ENCODE results near the gene NOC4L. TPM values are rescaled to one million over a fixed set of nuclear protein-coding genes. Genes with fewer than 3 reads are reported as not detected.
"Not testable (repeated sequence)": the region's sequence is repeated elsewhere in the genome, so short reads cannot be mapped to it uniquely, and the experiment has no call there.

The NOC4L gene
- total RNA-seq, 1 donor: 3.3 TPM

DNA sequence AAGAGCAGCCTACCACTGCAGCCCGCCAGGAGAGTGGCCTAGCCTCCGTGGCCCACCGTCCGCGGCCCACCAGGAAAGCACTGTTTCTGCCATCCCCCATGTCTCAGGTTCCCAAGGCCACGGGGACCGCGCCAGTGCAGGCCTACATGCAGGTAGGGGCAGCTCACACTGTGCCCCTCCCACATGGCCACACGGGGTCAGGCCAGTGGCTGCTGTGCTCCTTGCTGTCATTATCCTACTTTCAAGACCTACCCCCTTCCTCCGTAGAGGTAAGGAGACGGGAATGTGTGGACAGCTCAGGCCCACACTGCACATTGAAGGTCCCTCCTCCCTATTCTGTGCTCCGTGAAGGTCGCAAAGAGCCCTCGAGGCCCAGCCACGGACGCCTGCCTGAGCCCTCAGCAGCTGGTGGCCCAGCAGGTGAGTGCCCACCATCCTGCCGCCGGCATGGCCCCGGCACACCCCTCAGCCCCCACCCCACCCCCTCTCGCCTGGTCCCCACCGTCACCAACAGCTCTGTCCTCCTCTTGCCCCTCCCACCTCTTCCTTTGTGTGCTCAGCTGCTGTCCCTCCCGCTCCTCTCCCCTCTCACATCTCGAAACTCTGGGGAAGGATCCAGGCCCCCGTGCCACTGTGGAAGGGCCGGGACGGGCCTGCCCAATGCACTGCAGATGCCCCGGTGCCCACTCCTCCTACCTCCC, 10.2 kb upstream of the NOC4L start:
- Histone ChIP-seq H3K4me1 (ENCODE audit: insufficient read depth, low read length) (no peaks in the 10 kb centered on the region), H3K9me3 (ENCODE audit: low read depth, low read length) (no peaks in the 10 kb centered on the region), H3K4me3 (ENCODE audit: low read length) (no peak overlapping the region), H3K27me3 (ENCODE audit: insufficient read depth, low read length) (no peaks in the 10 kb centered on the region)

DNA sequence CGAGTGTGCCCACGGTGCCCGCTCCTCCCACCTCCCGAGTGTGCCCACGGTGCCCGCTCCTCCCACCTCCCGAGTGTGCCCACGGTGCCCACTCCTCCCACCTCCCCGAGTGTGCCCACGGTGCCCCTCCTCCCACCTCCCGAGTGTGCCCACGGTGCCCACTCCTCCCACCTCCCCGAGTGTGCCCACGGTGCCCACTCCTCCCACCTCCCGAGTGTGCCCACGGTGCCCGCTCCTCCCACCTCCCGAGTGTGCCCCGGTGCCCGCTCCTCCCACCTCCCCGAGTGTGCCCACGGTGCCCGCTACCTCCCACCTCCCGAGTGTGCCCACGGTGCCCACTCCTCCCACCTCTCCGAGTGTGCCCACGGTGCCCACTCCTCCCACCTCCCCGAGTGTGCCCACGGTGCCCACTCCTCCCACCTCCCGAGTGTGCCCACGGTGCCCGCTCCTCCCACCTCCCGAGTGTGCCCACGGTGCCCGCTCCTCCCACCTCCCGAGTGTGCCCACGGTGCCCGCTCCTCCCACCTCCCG, 9.5 kb upstream of the NOC4L start:
- H3K4me3 ChIP-seq (ENCODE audit: low read length); H3K9me3 ChIP-seq (ENCODE audit: low read depth, low read length); H3K27me3 ChIP-seq (ENCODE audit: insufficient read depth, low read length); H3K4me1 ChIP-seq (ENCODE audit: insufficient read depth, low read length): not testable (repeated sequence)

DNA sequence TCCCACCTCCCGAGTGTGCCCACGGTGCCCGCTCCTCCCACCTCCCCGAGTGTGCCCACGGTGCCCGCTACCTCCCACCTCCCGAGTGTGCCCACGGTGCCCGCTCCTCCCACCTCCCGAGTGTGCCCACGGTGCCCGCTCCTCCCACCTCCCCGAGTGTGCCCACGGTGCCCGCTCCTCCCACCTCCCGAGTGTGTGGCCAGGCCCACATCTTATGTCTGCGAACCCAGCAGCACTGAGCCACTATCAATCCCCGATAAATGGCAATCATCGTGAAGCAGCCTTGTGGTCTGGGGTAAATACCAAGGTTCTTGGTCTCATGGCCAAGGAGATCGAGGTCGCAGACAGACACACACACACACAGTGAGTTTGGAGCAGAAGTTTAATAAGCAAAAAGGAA, 8.0 kb upstream of the NOC4L start:
- not testable (repeated sequence) for H3K27me3 ChIP-seq (ENCODE audit: insufficient read depth, low read length); H3K4me1 ChIP-seq (ENCODE audit: insufficient read depth, low read length); H3K9me3 ChIP-seq (ENCODE audit: low read depth, low read length); H3K4me3 ChIP-seq (ENCODE audit: low read length)

DNA sequence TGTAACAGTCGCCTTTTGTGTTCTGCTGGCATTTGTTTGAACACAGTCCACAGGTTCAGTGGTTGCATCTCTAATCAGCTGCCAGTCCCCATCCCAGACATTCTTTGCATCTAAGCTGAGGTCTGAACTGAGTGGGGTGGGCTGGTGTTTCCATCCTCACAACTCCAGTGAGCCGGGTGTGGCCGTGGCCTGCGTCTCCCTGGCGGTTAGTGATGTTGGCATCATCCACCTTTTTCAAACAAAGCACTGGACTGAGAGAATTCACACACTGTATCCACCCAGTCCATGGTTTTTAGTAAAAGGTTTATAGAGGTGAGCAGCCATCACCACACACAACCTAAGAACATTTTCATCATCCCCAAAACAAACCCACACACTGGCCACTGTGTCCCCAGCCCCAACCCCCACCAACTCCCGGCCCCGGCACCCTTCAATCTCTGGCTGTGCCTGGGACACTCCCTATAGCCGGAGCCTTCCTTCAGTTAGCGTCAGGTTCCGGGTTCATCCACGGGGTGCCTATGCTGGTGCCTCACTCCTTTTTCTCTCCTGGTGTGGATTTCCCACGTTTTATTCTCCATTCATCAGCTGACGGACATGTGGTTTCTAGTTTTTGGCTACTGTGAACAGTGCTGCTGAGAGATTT, 6.7 kb upstream of the NOC4L start:
- Histone ChIP-seq H3K4me3 (ENCODE audit: low read length) (no peak overlapping the region), H3K27me3 (ENCODE audit: insufficient read depth, low read length) (no peaks in the 10 kb centered on the region), H3K4me1 (ENCODE audit: insufficient read depth, low read length) (peaks cover 4% of the 10 kb centered on the region), H3K9me3 (ENCODE audit: low read depth, low read length) (no peaks in the 10 kb centered on the region)

DNA sequence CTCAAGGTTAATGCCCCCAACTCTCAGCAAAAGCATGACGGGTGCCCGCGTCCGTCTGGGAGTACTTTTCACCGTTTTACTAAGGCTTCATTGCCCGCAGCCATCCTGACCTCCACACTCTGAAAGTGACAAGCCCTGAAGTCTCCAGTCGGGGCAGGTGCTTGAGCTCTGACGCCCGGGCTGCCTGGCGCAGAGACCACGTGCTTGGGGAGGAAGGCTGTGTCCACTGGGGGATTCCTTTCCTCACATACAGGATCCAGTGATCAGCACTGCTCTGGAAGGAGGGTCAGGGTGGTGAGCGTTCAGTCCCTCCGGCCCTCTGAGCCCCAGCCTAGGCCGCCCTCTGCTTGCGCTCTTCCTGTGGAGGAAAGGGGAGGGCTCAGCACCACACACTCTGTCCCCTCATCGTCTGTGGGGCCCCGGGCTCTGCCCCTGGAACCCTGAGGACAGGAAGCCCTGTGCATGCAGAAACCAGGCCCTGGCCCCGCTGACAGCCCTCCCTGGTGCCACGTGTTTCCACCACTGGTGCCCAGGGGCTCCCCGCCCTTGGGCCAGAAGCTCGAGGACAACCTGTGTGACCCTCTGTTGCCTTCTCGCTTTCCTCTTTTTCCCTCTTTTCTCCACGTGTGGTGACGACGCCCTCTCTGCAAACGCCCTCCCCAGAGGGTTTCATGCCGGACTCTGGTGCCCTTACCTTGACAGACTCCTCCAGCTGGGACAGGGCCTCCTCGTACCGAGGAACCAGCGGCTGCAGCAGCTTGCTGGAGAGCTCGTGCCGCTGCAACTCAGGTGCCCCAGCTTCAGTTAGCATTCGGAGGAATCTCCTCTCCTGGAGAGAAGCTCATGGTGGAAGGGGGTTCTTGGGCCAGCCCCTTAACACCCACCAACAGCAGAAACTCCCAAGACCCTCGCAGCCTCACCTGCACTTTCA, 5.1 kb upstream of the NOC4L start:
- H3K9me3 ChIP-seq (ENCODE audit: low read depth, low read length): no peaks in the 10 kb centered on the region
- no peak overlapping the region for H3K4me3 ChIP-seq (ENCODE audit: low read length)
- no peaks in the 10 kb centered on the region for H3K27me3 ChIP-seq (ENCODE audit: insufficient read depth, low read length)
- H3K4me1 ChIP-seq (ENCODE audit: insufficient read depth, low read length): peaks cover 14% of the 10 kb centered on the region

DNA sequence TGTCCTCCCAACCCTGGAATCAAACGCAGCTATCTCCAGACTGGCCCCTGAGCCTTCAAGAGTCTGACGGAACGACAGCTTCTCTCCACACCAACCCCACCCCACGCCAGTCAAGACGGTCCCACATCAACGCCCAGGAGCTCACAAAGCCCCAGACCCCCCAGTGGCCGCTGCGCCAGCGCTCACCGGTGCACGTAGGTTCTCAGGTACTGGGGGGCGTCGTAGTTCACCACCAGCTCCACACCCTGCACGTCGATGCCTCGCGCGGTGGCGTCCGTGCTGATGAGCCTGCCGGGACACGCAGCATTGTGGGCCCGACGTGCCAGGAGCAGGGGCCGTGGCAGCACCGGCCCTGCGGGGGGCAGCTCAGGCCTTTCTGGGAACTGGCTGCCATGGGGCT, 4.3 kb upstream of the NOC4L start:
- Histone ChIP-seq H3K9me3 (ENCODE audit: low read depth, low read length) (no peaks in the 10 kb centered on the region), H3K4me3 (ENCODE audit: low read length) (no peak overlapping the region), H3K27me3 (ENCODE audit: insufficient read depth, low read length) (no peaks in the 10 kb centered on the region), H3K4me1 (ENCODE audit: insufficient read depth, low read length) (peaks cover 17% of the 10 kb centered on the region)

DNA sequence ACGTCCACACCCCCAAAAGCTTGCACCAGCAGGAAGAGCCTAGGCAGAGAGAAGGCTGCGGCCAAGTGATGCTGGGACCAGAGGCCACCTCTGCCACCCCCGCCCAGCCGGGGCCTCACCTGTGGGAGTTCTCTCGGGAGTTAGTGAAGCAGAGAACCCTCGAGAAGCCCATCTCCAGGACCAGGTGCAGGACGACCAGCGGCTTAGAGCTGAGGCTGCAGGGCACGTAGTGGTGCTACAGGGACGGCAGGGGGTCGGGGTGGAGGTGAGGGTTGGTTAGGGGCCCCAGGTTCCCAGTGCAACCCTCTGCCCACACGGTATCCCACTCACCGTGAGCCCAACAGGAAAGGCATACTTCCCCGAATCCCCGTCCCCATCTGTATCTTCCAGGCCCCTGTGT, 3.8 kb upstream of the NOC4L start:
- peaks cover 23% of the 10 kb centered on the region for H3K4me1 ChIP-seq (ENCODE audit: insufficient read depth, low read length)
- H3K4me3 ChIP-seq (ENCODE audit: low read length): no peak overlapping the region

DNA sequence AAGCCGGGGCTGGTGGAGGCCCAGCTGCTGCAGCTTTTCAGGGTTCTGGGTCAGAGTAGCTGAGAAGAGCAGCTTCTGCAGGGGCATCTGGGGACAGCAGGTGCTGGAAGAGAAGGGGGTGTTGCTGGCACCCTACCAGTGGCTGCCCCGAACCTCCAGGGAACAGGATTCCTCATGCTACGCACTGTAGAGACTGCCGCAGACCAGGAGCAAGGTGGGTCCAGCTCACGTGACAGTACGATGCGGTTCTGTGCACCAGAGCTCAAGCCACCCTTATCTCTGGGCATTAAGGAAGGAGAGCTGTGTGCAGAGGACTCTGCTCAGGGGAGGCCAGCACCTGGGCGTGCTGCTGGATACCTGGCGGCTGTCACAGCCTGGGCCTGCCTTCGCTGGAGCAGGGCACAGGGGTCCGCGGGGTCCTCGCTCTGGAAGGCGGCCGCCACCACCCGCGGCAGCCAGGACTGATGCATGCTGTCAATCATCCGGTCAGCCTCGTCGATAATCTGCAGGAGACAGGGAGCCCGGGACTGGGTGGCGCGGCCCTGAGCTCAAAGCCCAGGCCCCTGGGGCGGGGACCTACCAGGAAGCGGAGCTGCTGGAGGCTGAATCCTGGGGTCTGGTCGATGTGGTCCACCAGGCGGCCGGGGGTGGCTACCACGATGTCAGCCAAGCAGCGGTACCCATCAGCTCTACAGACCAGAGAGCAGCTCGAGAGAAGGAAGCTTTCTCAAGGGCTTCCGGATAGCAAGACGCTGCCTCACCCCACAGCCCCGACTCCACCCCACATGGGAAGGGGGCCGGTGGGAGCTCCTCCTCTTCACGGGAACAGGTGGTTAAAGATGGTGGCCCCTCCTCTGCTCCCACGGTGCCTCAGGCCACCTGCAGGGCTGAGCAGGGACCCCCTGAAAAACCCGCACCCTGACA, 3.1 kb upstream of the NOC4L start:
- Histone ChIP-seq H3K27me3 (ENCODE audit: insufficient read depth, low read length) (no peaks in the 10 kb centered on the region), H3K9me3 (ENCODE audit: low read depth, low read length) (no peaks in the 10 kb centered on the region), H3K4me3 (ENCODE audit: low read length) (no peak overlapping the region), H3K4me1 (ENCODE audit: insufficient read depth, low read length) (peaks cover 27% of the 10 kb centered on the region)

More for the DNA sequence above, 3.8 kb upstream of the NOC4L start:
- no peaks in the 10 kb centered on the region for H3K27me3 ChIP-seq (ENCODE audit: insufficient read depth, low read length)
- no peaks in the 10 kb centered on the region for H3K9me3 ChIP-seq (ENCODE audit: low read depth, low read length)

DNA sequence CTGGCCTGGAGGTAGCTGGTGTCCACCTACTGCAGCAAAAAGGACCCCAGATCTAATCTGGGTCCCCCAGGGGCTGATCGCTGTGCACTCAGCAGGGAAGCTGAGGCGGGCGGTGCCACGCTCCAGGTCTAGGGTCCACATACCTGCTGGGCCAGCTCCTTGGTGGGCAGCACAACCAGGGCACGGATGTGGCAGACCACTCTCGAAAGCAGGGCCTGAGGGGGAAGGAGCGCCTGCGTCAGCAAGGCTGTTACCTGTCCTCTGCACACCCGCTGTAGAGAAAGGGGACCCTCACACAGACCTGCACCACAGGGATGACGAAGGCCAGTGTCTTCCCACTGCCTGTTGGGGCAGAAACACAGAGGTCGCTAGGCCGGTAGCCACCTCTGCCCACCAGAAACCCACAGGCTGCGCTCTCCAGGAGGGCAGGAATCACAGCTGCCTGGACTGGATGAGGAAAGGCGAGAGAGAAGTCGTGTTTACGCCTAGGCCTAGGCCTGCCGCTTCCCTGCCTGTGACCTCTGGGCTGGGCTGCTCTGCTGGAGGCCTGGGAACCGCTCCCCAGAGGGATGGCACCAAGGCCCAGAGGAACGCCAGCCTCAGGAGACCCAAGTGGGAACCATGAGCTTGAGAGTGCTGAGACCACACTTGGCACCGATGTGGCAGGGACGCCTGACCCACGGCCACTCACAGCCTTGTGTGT, 2.1 kb upstream of the NOC4L start:
- no peaks in the 10 kb centered on the region for H3K27me3 ChIP-seq (ENCODE audit: insufficient read depth, low read length)
- H3K4me1 ChIP-seq (ENCODE audit: insufficient read depth, low read length): peaks cover 27% of the 10 kb centered on the region
- H3K4me3 ChIP-seq (ENCODE audit: low read length): no peak overlapping the region
- H3K9me3 ChIP-seq (ENCODE audit: low read depth, low read length): no peaks in the 10 kb centered on the region

DNA sequence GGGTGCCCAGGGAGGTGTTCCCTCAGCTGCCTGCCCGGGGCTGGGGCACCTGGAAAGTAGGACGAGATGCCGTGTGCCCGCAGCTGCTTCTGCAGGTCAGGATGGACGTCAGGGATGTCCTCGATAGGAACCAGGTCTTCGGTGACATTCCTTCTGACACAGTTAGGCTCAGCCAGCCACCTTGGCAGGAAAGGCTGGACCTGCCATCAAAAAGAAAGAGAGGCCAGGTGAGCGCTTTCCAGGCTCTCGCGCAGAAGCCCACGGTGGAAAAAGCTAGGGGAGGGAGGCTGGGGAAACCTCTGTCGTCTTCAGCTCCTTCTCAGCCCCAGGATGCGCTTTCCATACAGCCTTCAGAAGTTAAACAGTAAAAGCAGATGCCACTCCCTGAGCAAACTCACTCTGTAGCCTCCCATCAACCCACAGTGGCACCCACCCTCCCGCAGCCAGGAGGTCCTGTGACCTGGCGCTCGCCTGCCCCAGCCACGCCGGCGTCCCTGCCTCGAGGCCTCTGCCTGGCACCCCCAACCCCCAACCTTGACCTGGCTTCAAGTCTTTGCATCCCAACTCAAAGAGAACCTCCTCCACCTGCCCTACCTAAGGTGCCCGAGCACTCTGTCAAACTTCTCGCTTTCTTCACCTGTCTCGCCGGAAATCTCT, 1.4 kb upstream of the NOC4L start:
- Histone ChIP-seq H3K4me3 (ENCODE audit: low read length) (peak overlapping the region; percentile 79), H3K9me3 (ENCODE audit: low read depth, low read length) (no peaks in the 10 kb centered on the region), H3K27me3 (ENCODE audit: insufficient read depth, low read length) (no peaks in the 10 kb centered on the region), H3K4me1 (ENCODE audit: insufficient read depth, low read length) (peaks cover 27% of the 10 kb centered on the region)

DNA sequence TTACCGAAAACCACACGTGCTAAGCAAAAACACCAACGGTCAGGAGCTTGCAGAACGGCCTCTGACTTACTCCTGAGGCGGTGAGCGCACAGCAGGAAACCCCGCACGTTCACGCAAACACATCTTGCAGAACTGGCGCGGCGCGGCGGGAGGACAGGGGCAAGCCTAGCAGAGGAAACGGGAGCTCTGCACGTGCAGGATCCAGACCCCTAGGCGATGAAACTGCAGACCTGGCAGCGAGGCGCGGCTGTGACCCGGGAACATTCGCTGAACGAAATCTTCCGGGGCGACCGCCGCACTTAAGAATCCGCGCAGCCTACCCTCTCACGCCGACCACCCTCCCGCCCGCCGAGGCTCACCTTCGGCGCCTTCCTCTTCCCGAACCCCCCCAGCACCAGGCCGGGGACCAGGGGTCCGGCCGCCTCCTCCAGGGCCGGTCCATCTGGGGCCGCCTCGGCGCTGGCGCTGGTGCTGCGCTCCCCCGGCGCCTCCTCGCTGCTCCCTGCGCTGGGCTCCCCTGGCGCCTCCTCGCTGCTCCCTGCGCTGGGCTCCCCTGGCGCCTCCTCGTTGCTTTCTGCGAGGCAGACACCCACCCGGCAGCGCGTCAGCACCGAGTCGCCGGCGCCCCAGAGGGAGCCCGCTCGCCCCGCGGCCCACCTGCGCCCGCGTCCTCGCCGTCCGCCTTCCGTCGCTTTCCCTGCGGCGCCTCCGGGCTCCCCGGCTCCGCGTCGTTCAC, 753 bp upstream of the NOC4L start:
- Histone ChIP-seq H3K4me1 (ENCODE audit: insufficient read depth, low read length) (peaks cover 27% of the 10 kb centered on the region), H3K4me3 (ENCODE audit: low read length) (peak overlapping the region; percentile 79), H3K27me3 (ENCODE audit: insufficient read depth, low read length) (no peaks in the 10 kb centered on the region), H3K9me3 (ENCODE audit: low read depth, low read length) (no peaks in the 10 kb centered on the region)

DNA sequence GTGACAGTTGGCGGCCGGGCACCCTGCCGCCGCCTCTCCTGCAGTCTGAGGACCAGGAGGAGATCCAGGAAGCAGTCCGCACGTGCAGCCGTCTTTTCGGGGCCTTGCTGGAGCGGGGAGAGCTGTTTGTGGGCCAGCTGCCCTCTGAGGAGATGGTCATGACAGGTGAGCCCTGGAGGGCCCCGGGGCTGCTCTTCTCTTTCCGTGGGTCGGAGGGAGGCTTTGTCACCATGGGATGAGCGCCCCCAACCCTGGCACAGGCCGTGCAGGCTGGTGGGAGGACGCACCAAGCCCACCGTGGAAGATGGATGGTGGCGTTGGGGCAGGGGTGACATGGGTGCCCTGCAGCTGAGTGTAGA, 532 bp downstream of the NOC4L start:
- Histone ChIP-seq H3K4me1 (ENCODE audit: insufficient read depth, low read length) (peaks cover 27% of the 10 kb centered on the region), H3K4me3 (ENCODE audit: low read length) (peak overlapping the region; percentile 79), H3K9me3 (ENCODE audit: low read depth, low read length) (no peaks in the 10 kb centered on the region), H3K27me3 (ENCODE audit: insufficient read depth, low read length) (no peaks in the 10 kb centered on the region)

DNA sequence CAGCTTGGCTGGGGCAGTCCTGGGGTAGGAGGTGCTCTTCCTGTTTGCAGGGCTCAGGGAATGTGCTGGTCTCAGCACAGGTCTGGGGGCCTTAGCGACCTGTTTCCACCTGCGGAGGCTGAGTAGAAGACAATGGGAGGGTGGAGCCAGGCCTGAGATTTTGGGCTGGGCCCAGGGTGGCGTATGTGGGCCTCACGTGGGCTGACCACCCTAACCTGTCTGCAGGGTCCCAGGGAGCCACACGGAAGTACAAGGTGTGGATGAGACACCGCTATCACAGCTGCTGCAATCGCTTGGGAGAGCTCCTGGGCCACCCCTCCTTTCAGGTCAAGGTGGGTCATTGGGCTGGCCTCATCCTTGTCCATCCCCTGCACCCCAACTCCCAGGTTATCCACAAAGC, 1.1 kb downstream of the NOC4L start:
- Histone ChIP-seq H3K4me1 (ENCODE audit: insufficient read depth, low read length) (peaks cover 27% of the 10 kb centered on the region), H3K9me3 (ENCODE audit: low read depth, low read length) (no peaks in the 10 kb centered on the region), H3K27me3 (ENCODE audit: insufficient read depth, low read length) (no peaks in the 10 kb centered on the region), H3K4me3 (ENCODE audit: low read length) (no peak overlapping the region)

Data from mononuclear cell (primary cell).